Right lobe of liver (tissue), 6 donors: Measurements from ENCODE around the gene DEXI. TPM values are rescaled to one million over a fixed set of nuclear protein-coding genes. Genes with fewer than 3 reads are reported as not detected.
A peak's percentile ranks its signal among the peaks of the same experiment; 100 is the strongest.

Experiments used
- ATAC-seq, 4 donors: fragments of 200-7000 bp; cut with Tn5 transposase; one replicate each; pipeline ENCODE4 v1.9.1; 2020; ENCODE audit warnings: mild to moderate bottlenecking in 4 of 4, moderate library complexity in 4 of 4
- DNase-seq, 3 donors: peaks; one replicate each; pipeline ENCODE4 v3.0.0-alpha.2; 2020
- H3K27ac ChIP-seq, 3 donors: fragments of 200-600 bp; one replicate each; pipeline ENCODE4 v1.8.0; 2022
- H3K27me3 ChIP-seq, 2 donors: fragments of 200-600 bp; one replicate each; pipeline ENCODE4 v1.8.0; 2022
- H3K36me3 ChIP-seq, 4 donors: fragments of 200-600 bp; sonication (generic) in 1 of 4; one replicate each; pipeline versions ENCODE4 v1.5.1 to v1.8.0; 2017 to 2022; ENCODE audit warnings: control low read depth in 1 of 4
- H3K4me1 ChIP-seq, 4 donors: fragments of 200-600 bp; sonication (generic) in 1 of 4; one replicate each; pipeline versions ENCODE4 v1.5.1 to v1.8.0; 2017 to 2022; ENCODE audit warnings: control low read depth in 1 of 4
- H3K4me3 ChIP-seq, 3 donors: fragments of 200-600 bp; one replicate each; pipeline ENCODE4 v1.8.0; 2022
- H3K9me3 ChIP-seq, 4 donors: fragments of 200-600 bp; sonication (generic) in 1 of 4; one replicate each; pipeline versions ENCODE4 v1.5.1 to v1.8.0; 2017 to 2022; ENCODE audit warnings: control low read depth in 1 of 4
- POLR2A ChIP-seq: fragments of 450-650 bp; IDR thresholded peaks from one replicate; pipeline ENCODE4 v1.6.1; 2017; ENCODE audit warnings: antibody characterized with exemption, mild to moderate bottlenecking
- WGBS: methylation state at CpG from one replicate; pipeline ENCODE4 v1.1.6; 2018; ENCODE audit warnings: low coverage, low lambda C conversion rate; ENCODE audit not compliant: insufficient coverage; ENCODE audit errors: missing lambda C conversion rate; 5-methylcytosine and 5-hydroxymethylcytosine counted together
- intact Hi-C, 2 donors: fragments of 100-400 bp; cut with DNase I; formaldehyde crosslinking; loops; one replicate each; pipeline versions ENCODE4 v1.11.2 to v1.14.1; 2022
- total RNA-seq, 6 experiments: library from RNA; depleted of rRNA in 2 of 6; stranded (reverse); fragments of >200 nt in 2 of 6; fragmentation: NEBNext Ultra II Directional in 3 of 6; extraction: Animal tissue kit (Norgen Biotek cat#: 25700) in 3 of 6; gene quantifications; one replicate each; pipeline versions ENCODE4 v1.1.0 to v1.2.4, GENCODE V29; 2016 to 2023
- TF ChIP-seq, protein P1 (sequence below), 4 donors: fragments of 200-600 bp in 3 of 4; fragments of 450-650 bp in 1 of 4; IDR thresholded peaks; one replicate each; pipeline versions ENCODE4 v1.5.1 to v1.8.0; 2016 to 2022; ENCODE audit warnings: antibody characterized with exemption in 4 of 4, mild to moderate bottlenecking in 2 of 4
- donor health status: DM: no; HTN: yes; CAD: no.
- donor health status: DM: no; HTN: no; CAD: no.
- donor health status: DM: no; HTN: no; CAD: no.
- donor health status: DM: no; HTN: yes; CAD: no.
- donor health status: DM: no; HTN: yes; CAD: no.

DEXI gene
- total RNA-seq, 6 experiments from 2014 or later = 35.8 to 93.8 (median 54.1) TPM

DNA sequence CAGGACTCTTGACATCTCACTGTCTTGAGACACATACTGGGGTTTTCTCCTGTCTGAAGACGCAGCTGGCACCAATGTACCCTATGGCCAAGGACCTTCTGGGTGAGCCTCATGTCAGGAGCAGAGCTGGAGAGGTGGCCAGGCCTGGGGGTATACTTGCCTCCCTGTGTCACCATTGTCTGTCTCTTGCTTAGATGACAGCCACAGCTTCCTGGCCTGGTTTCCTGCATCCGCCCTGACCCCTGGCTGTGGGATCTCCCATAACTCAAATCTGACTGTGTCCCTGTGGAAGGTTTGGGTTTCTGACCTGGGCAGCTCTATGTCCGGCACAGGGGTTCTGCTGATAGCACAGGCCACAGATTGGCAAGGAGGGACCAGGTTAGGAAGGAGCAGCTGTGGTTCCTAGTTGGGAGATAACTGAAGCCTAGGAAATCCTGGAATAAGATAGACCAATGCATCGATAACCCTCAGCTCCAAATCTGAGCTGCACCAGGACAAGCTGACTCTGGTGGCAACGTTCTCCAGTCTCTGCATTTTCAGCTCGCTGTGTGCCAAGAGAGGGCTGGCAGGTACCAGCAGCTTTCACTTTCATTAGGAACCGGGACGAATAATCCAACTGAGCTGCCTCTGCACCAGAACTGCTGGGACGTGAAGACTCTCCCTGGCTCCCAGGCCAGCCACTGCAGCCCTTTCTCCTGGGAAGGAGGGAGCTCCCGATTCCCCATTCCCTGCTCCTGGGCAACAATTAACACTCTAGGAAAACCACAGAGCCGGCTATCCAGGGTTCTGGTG, 5.0 kb downstream of the DEXI start:
- DNase-seq (peak in 2 of 3 donors; percentile 56 to 83), ATAC-seq (peak; percentile 37 to 59 (median 50))
- no peak for TF ChIP-seq POLR2A
- TF ChIP-seq, protein P1, sequence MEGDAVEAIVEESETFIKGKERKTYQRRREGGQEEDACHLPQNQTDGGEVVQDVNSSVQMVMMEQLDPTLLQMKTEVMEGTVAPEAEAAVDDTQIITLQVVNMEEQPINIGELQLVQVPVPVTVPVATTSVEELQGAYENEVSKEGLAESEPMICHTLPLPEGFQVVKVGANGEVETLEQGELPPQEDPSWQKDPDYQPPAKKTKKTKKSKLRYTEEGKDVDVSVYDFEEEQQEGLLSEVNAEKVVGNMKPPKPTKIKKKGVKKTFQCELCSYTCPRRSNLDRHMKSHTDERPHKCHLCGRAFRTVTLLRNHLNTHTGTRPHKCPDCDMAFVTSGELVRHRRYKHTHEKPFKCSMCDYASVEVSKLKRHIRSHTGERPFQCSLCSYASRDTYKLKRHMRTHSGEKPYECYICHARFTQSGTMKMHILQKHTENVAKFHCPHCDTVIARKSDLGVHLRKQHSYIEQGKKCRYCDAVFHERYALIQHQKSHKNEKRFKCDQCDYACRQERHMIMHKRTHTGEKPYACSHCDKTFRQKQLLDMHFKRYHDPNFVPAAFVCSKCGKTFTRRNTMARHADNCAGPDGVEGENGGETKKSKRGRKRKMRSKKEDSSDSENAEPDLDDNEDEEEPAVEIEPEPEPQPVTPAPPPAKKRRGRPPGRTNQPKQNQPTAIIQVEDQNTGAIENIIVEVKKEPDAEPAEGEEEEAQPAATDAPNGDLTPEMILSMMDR (IDR thresholded peaks at IDR 0.05) = no peak

DNA sequence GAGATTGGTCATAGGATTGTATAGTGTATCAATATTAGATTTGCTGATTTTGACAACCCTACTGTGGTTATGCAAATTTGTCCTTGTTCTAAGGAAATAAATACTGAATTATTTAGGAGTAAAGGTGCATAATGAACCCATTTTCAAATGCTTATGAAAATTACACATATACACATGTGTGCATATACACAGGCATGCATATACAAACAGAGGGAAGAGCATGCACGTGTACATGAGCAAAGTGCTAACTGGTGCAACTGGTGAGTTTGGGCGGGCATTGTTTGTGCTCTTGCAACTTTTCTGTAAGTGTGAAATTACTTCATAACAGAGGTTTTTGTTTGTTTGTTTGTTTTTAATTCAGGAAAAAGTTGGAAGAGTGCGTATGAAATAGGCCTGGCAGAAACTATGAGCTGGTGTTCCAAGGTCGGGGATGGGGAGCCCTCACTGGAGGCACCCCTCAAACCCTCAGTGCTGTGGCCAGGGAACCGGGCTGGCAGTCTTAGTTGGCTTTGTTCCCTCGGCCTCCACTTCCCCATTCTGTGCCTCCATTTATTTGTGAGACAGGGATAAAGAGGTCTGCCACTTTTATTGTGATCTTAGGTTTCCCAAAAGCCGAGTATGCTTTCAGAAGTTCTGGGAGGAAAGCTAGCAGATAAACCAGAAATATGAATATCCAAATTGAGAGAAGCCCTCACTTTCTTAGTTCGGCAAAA, 5.8 kb downstream of the DEXI start:
- TF ChIP-seq, protein P1 (IDR thresholded peaks at IDR 0.05) = no peak
- TF ChIP-seq POLR2A = no peak
- Histone ChIP-seq H3K4me3 (peak overlapping the region in 1 of 3 donors; percentile 37), H3K27me3 (no peaks in the 10 kb centered on the region), H3K4me1 (peaks cover 0 to 65% (median 27%) of the 10 kb centered on the region in 4 donors), H3K36me3 (peaks cover 0 to 6% (median 0%) of the 10 kb centered on the region in 4 donors), H3K9me3 (no peaks in the 10 kb centered on the region), H3K27ac (peak overlapping the region in 1 of 3 donors; percentile 71)
- intact Hi-C loops = no loop called here
- ATAC-seq (no peak), DNase-seq (no peak)
- WGBS = 22% methylated on average over 8 of the region's 8 CpGs

More for the DNA sequence above, 5.0 kb downstream of the DEXI start:
- no peaks in the 10 kb centered on the region for H3K9me3 ChIP-seq
- H3K4me3 ChIP-seq = peak overlapping the region; percentile 2 to 37 (median 34)
- H3K36me3 ChIP-seq = peaks cover 0 to 6% (median 0%) of the 10 kb centered on the region in 4 donors
- H3K27me3 ChIP-seq = no peaks in the 10 kb centered on the region
- peak overlapping the region; percentile 3 to 71 (median 45) for H3K27ac ChIP-seq
- peaks cover 0 to 65% (median 27%) of the 10 kb centered on the region in 4 donors for H3K4me1 ChIP-seq
- 10% methylated on average over 9 of the region's 11 CpGs for WGBS
- intact Hi-C loops = no loop called here

DNA sequence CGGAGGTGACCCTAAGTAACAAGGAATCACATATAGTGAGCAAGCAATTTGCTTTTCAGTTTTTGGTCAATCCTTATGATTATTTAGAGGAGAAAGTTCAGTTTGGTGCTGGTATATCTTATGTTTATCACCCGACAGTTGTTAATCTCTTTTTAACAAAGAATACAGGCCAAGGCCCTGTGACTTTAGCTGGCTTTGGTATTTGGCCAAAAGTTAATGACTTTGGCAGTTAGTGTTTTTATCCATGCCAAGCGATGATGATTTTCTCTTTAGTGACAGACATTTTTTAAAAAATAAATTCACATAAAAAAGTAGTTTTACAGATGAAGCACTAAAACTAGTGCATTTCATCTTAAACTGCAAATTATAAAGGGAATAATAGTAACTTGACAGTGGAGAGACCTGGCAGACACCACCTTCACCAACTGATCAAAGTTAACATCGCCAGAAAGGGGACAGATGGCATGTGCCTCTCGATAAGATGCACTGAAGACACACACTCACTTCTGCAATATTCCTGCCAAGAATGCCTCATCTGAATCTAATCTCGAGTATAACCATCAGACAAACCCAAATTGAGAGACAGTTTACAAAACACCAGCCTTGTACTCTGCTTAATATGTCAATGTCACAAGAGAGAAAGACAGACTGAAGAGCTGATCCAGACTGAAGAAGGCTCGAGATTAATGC, 6.9 kb downstream of the DEXI start:
- TF ChIP-seq POLR2A = no peak
- TF ChIP-seq, protein P1 (IDR thresholded peaks at IDR 0.05) = no peak
- DNase-seq (no peak), ATAC-seq (no peak)
- H3K4me3 ChIP-seq = no peak overlapping the region
- H3K9me3 ChIP-seq = no peaks in the 10 kb centered on the region
- peaks cover 0 to 6% (median 0%) of the 10 kb centered on the region in 4 donors for H3K36me3 ChIP-seq
- no peaks in the 10 kb centered on the region for H3K27me3 ChIP-seq
- intact Hi-C loops = no loop called here
- WGBS = 25% methylated on average over 7 of the region's 7 CpGs
- H3K4me1 ChIP-seq = peaks cover 0 to 63% (median 31%) of the 10 kb centered on the region in 4 donors
- no peak overlapping the region for H3K27ac ChIP-seq

DNA sequence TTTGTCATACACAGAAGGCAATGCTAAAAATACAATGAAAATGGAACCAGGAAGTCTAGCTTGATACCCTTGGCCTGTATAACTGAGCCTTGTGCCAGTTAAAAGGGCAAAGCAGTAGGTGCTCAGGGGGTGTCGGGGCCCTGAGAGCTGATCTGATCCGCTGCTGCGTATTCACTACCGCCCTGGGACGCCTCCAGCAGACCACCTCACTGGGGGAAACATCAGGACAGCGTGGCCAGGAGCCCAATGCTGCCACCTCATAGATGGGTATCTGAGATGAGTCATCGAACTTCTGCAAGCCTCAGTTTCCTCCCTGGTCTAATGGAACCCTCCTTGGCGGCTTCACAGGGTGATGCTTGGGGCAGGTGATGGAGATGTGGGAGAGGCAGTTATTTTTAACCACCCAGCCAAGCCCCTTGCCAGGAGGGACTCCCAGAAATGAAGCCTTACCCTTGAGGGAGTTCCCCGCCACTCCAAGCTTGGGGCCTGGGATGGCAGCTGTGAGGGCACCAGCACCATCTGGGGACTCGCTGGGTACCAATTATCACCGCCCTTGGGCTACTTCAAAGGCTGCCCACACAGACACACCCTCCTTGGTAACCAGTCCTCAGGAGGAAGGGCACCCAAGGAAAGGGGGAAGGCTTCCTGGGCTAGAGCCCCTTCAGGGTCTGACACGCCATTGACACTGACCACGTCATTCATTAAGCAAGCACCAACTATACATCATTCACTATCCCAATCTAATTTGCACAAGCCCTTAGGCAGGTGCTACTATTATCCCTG, 7.8 kb downstream of the DEXI start:
- TF ChIP-seq, protein P1 (IDR thresholded peaks at IDR 0.05) = no peak
- no peak for TF ChIP-seq POLR2A
- peaks cover 0 to 69% (median 32%) of the 10 kb centered on the region in 4 donors for H3K4me1 ChIP-seq

More for the DNA sequence above, 7.8 kb downstream of the DEXI start:
- 83% methylated on average over 2 of the region's 13 CpGs for WGBS
- Histone ChIP-seq H3K27me3 (no peaks in the 10 kb centered on the region), H3K36me3 (peaks cover 0 to 6% (median 0%) of the 10 kb centered on the region in 4 donors), H3K9me3 (no peaks in the 10 kb centered on the region), H3K4me3 (no peak overlapping the region), H3K27ac (no peak overlapping the region)
- ATAC-seq (no peak), DNase-seq (no peak)
- intact Hi-C loops = no loop called here
